ENCODE results near the gene TNPO3. TPM values are rescaled to one million over a fixed set of nuclear protein-coding genes. Genes with fewer than 3 reads are reported as not detected.
A peak's percentile ranks its signal among the peaks of the same experiment; 100 is the strongest.

TNPO3 gene
- total RNA-seq, 6 experiments from 2014 or later: 38.5 to 52.5 (median 45.0) TPM

DNA sequence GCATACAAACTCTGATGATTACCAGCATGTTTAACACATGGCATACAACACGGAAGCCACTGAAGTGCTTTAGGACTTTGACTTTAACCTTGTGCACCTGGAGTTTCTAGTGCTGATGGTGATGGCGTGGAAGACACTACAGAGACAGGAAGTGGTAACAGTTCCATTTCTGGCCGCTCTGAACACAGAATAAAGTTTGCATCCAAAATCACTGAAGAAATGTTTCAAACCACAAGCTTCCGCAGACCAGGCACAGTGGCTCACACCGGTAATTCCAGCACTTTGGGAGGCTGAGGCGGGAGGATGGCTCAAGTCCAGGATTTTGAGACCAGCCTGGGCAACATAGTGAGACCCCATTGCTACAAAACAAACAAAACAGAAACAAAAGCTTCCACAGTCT, 40.3 kb upstream of the TNPO3 start:
- Mint-ChIP-seq H3K27me3 (ENCODE audit: insufficient read depth) (peaks cover 18% of the 10 kb centered on the region), H3K27ac (no peak overlapping the region), H3K9me3 (no peaks in the 10 kb centered on the region), H3K36me3 (ENCODE audit: low read depth) (no peaks in the 10 kb centered on the region), H3K4me3 (no peak overlapping the region), H3K4me1 (ENCODE audit: low read depth) (peaks cover 6% of the 10 kb centered on the region; the same call in 1 of the 2 replicates)
- no peak for DNase-seq
- no peak for TF ChIP-seq CTCF (IDR thresholded peaks at IDR 0.05)

- no peaks in the 10 kb centered on the region for H3K9me3 Mint-ChIP-seq
- TF ChIP-seq CTCF (IDR thresholded peaks at IDR 0.05): no peak
- no peak overlapping the region for H3K27ac Mint-ChIP-seq
- peaks cover 12% of the 10 kb centered on the region for H3K4me1 Mint-ChIP-seq (ENCODE audit: low read depth)
- H3K4me3 Mint-ChIP-seq: no peak overlapping the region
- peaks cover 24% of the 10 kb centered on the region for H3K27me3 Mint-ChIP-seq (ENCODE audit: insufficient read depth)
- no peaks in the 10 kb centered on the region for H3K36me3 Mint-ChIP-seq (ENCODE audit: low read depth)
- no peak for DNase-seq
These were observed 39.6 kb upstream of the TNPO3 start for GRCh38 chr7:129094501-129094900.

GRCh38 chr7:129093867-129094456, 39.1 kb upstream of the TNPO3 start:
- DNase-seq: no peak
- Mint-ChIP-seq H3K27me3 (ENCODE audit: insufficient read depth) (peaks cover 29% of the 10 kb centered on the region), H3K9me3 (no peaks in the 10 kb centered on the region), H3K4me3 (no peak overlapping the region), H3K27ac (no peak overlapping the region), H3K36me3 (ENCODE audit: low read depth) (no peaks in the 10 kb centered on the region), H3K4me1 (ENCODE audit: low read depth) (peaks cover 13% of the 10 kb centered on the region)
- TF ChIP-seq CTCF (IDR thresholded peaks at IDR 0.05): no peak

DNA sequence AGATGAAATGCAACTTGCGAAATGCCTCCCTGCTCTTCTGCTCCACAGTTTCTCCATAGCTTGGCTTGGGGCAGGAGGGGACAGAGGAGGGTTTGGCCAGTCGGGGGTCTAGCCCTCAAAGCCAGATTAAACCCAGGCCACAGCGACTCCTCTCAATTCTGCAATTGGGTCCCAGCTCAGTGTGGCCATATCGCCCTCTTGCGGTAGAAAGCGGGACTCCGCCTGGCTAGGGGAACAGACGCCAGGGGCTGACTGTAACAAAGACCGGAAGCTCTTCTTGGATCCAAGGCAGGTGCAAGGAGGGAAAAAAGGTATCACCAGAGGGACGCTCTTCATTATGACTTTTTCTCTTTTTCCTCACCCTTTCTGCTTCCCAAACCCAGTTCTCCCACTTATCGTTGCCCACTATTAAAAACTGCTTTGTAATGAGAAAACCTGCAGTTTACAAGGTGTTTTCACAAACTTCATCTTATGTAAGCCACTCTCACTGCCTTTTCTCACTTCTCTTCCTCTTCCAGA, 36.6 kb upstream of the TNPO3 start:
- DNase-seq: peak; percentile 56

GRCh38 chr7:129090300-129090907, 35.5 kb upstream of the TNPO3 start:
- peaks cover 18% of the 10 kb centered on the region for H3K27me3 Mint-ChIP-seq (ENCODE audit: insufficient read depth)
- H3K36me3 Mint-ChIP-seq (ENCODE audit: low read depth): no peaks in the 10 kb centered on the region
- no peak overlapping the region for H3K4me3 Mint-ChIP-seq
- DNase-seq: no peak
- H3K9me3 Mint-ChIP-seq: no peaks in the 10 kb centered on the region
- peaks cover 13% of the 10 kb centered on the region for H3K4me1 Mint-ChIP-seq (ENCODE audit: low read depth)
- H3K27ac Mint-ChIP-seq: no peak overlapping the region
- no peak for TF ChIP-seq CTCF (IDR thresholded peaks at IDR 0.05)

More for the DNA sequence above, 36.6 kb upstream of the TNPO3 start:
- H3K4me1 Mint-ChIP-seq (ENCODE audit: low read depth): peaks cover 13% of the 10 kb centered on the region
- H3K27me3 Mint-ChIP-seq (ENCODE audit: insufficient read depth): peaks cover 25% of the 10 kb centered on the region
- TF ChIP-seq CTCF (IDR thresholded peaks at IDR 0.05): peak; percentile 98
- no peak overlapping the region for H3K4me3 Mint-ChIP-seq
- H3K27ac Mint-ChIP-seq: no peak overlapping the region
- no peaks in the 10 kb centered on the region for H3K9me3 Mint-ChIP-seq
- no peaks in the 10 kb centered on the region for H3K36me3 Mint-ChIP-seq (ENCODE audit: low read depth)

Measured in HFFc6 (cell line).